Urinary bladder (tissue), 4 donors: ENCODE data around the gene SLC22A23. TPM values are rescaled to one million over a fixed set of nuclear protein-coding genes. Genes with fewer than 3 reads are reported as not detected.

Source experiments
- DNase-seq: peaks from one replicate; pipeline ENCODE4 v3.0.0-alpha.2; 2015; ENCODE audit errors: extremely low spot score
- H3K27ac ChIP-seq: one replicate; pipeline ENCODE4 v1.5.1; 2013; ENCODE audit warnings: low read depth, mild to moderate bottlenecking, moderate library complexity
- H3K36me3 ChIP-seq: one replicate; pipeline ENCODE4 v1.6.1; 2013; ENCODE audit warnings: mild to moderate bottlenecking, moderate library complexity; ENCODE audit not compliant: insufficient read depth
- H3K4me1 ChIP-seq: one replicate; pipeline ENCODE4 v1.6.1; 2013; ENCODE audit warnings: mild to moderate bottlenecking, moderate library complexity; ENCODE audit not compliant: insufficient read depth
- H3K4me3 ChIP-seq: one replicate; pipeline ENCODE4 v1.5.1; 2013; ENCODE audit warnings: low read depth, low read length
- WGBS: extraction: QIAGEN DNeasy Blood & Tissue Kit; methylation state at CpG from one replicate; pipeline ENCODE4 v1.1.7; 2013; 5-methylcytosine and 5-hydroxymethylcytosine counted together
- polyA plus RNA-seq: library from polyadenylated mRNA; stranded (reverse); fragments of 200-250 nt; gene quantifications from one replicate; pipeline ENCODE4 v1.2.3, GENCODE V29; 2013
- total RNA-seq: library from RNA; depleted of rRNA; stranded (reverse); fragments of >200 nt; gene quantifications from one replicate; pipeline ENCODE4 v1.2.3, GENCODE V29; 2014
- donor health status: healthy with polysubstance abuse.
- donor health status: healthy.

SLC22A23 gene
- total and polyA plus RNA-seq, 2 donors, result 4.9 to 6.6 TPM

DNA sequence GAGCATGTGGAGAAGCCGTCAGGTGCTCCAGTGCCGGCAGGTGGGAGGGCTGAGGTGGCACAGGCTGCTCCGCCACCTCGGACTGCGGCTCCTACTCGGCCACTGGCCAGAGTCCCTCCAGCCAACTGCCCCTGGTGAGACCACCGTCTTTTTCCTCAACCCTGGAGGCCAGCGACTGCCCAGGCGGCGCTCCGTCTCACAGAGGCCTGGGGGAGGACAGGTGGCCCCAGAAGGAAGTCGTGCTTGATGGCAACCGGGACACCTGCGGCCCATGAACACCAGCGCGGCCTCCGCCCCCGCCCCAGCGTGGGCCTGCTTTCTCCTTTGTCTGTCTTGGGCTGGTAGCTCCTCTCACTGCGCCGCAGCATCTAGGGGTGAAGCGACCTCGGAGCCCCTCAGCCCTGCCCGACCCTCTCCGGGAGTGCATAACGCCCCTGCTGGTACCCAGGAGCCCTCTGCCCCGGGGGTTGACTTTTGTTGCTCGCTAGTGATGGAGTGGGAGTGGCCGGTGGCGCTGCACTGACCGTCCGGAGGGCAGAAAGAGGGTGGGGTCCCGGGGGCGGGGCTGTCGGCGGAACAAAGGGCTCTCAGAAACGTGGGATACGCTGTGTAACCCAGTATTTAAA is 228.7 kb downstream of the SLC22A23 start:
- 4% methylated on average over 38 of the region's 38 CpGs for WGBS
- no peak overlapping the region for H3K27ac ChIP-seq
- peaks cover 1% of the 10 kb centered on the region for H3K4me1 ChIP-seq
- peak overlapping the region; percentile 7 for H3K4me3 ChIP-seq
- no peak for DNase-seq
- no peaks in the 10 kb centered on the region for H3K36me3 ChIP-seq

DNA sequence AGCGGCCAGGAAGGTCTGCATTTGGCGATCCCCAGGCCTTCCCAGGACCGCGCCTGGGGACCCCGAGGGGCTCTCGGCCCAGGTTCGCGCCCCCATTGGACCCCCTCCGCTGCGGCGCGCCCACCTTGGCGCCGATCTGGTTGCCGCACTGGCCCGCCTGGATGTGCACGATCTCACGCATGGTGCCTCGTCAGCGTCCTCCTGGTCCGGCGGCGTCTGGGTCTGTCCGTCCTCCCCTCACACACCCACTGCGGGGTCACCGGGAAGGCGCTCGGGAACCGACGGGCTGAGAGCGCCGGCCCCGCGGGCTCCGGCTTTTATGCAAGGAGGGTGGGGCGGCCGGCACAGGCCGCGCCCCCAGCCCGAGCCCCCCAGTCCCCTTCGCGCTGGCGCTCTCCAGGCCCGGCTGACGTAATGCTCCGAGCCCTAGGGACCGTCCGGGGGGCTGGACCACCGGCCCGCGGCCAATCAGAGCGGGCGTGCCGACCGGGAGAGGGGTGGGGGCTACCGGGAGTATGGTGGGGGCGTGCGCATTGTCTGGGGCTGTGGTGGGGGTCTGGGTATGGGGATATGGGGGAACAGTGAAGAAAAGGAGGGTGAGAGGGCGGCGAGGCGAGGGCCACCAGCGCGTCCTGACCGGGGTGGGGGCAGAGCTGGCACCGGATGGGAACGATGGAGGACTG is 229.3 kb downstream of the SLC22A23 start, which contains the start of gene TUBB2B:
Gene TUBB2B (minus strand): TSS at position 291 of the 683 bp plus-strand sequence. CDS start 110 bp downstream, at position 181.
- Histone ChIP-seq H3K4me3 (peak within 1 kb of the TSS; percentile 32), H3K4me1 (peaks cover 1% of the 10 kb centered on the region), H3K27ac (no peak within 1 kb of the TSS), H3K36me3 (no peaks in the 10 kb centered on the region)
- no peak for DNase-seq
- WGBS, result under 1% methylated on average over 66 of the region's 66 CpGs

DNA sequence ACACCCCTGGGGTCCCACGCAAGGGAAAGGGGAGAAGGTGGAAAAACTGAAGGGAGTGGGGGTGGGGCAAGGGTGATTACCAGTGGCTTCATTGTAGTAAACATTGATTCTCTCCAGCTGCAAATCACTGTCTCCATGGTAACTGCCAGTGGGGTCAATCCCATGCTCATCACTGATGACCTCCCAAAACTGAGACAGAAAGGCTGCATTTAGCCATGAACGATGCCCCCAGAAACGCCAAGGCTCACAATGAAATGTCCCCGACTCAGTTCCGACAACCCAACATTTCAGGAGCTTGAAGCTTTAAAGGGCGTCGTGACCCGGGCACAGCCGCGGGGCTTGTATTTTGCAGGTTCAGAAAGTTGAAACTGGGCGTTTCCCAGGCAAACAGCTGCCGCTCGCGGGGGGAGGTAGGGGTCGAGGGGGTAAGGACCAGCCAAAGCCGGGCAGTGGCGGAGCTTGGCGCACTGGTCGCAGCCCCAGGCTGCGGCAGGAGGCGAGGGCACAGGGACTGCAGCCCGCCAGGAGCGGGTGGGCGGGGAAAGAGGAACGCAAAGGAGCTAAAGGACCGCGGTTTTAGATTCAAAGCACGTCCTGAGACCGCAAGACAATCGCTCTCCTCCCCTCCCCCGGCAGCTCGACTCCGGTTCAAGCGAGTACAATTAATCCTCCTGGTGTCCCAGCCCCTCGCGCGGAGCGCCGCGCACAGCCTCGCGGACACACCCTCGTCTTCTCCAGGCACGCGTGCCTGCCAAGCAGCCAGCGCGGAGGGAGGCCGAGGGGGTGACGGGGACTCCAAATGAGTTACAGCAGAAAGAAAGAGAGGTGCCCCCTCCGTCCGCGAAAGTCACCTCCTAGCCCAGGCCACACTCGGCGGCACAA is 230.1 kb downstream of the SLC22A23 start:
- Histone ChIP-seq H3K4me1 (peaks cover 1% of the 10 kb centered on the region), H3K36me3 (no peaks in the 10 kb centered on the region), H3K27ac (no peak overlapping the region), H3K4me3 (peak overlapping the region; percentile 32)
- no peak for DNase-seq
- WGBS, result 3% methylated on average over 54 of the region's 54 CpGs

DNA sequence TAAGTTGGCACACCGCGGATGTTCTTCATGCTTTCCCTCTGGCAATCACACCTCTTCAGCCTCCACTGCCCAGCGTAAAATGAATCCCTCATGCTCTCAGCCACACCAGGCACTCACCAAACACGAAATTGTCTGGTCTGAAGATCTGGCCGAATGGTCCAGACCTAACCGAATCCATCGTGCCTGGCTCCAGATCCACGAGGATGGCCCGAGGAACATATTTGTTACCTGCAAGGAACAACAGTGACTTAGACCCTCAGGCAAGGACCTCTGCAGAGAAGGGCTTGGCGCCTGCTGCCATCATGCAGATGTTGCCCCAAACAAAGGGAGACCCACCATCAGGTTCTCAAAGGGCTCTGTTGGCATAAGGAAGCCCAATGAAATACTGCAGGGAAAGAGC is 230.8 kb downstream of the SLC22A23 start:
- DNase-seq, result no peak
- Histone ChIP-seq H3K4me3 (no peak overlapping the region), H3K4me1 (peaks cover 1% of the 10 kb centered on the region), H3K36me3 (no peaks in the 10 kb centered on the region), H3K27ac (no peak overlapping the region)
- WGBS, result 93% methylated on average over 10 of the region's 10 CpGs

DNA sequence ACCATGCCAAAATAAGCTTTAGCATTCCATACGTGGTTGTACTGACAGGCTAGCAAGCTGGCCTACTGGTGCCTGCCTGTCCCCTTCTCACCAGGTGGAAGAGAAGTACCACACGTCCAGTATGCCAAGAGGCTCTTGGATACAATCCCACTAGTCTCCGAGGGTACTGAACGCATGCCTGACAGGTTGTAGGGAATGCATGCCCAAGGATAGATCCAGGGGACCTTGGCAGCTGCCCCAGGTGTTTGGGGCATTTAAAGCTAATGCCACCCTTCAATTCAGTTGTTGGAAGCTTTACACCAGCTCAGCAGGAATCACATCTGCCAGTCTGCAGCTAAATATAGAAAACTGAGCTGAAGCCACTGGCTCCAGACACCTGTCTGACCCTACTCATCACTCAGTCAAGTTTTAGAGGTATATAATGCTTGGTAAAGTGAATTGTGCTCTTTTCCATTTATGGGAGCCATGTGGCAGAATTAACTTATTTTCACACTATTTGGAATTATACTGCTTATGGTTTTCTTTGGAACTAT is 234.3 kb downstream of the SLC22A23 start:
- Histone ChIP-seq H3K27ac (no peak overlapping the region), H3K4me1 (no peaks in the 10 kb centered on the region), H3K36me3 (no peaks in the 10 kb centered on the region), H3K4me3 (no peak overlapping the region)
- 82% methylated on average over 4 of the region's 4 CpGs for WGBS
- DNase-seq, result no peak

DNA sequence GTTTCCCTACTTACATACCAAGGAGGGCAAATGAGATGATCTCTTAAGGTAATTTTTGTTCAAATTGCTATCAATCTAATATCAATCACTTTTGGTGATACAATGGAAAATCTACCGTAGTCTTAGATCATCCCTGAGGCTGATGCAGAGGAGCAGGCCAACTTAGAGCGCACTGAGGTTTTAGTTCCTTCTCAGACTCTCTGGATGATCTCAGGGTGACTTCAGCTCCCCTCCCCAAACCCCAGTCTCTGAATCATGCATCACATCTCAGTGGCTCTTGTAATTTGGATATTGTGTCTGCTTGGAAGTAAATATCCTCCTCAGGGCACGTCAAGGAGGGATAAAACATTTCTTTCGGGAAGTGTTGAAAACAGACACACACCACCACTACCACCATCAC is 235.3 kb downstream of the SLC22A23 start:
- H3K27ac ChIP-seq, result no peak overlapping the region
- no peaks in the 10 kb centered on the region for H3K36me3 ChIP-seq
- no peaks in the 10 kb centered on the region for H3K4me1 ChIP-seq
- no peak for DNase-seq
- no peak overlapping the region for H3K4me3 ChIP-seq
- WGBS, result 93% methylated on average over 4 of the region's 4 CpGs

DNA sequence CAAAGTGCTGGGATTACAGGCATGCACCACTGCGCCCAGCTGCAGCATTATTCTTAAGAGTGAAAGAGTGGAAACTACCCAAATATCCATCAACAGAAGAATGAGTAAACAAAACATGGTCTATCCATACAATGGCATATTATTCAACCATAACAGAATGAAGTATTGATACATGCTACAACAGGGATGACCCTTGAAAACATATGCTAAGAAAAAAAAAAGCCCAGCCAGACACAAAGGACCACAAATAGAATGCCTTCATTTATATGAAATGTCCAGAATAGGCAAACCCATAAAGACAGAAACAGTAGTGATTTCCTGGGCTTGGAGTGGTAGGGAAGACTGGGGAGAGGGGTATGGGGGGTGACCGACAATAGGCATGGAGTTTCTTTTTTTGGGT is 236.5 kb downstream of the SLC22A23 start:
- Histone ChIP-seq H3K4me3 (no peak overlapping the region), H3K4me1 (no peaks in the 10 kb centered on the region), H3K36me3 (no peaks in the 10 kb centered on the region), H3K27ac (no peak overlapping the region)
- WGBS, result 87% methylated on average over 2 of the region's 2 CpGs
- DNase-seq, result no peak

Other genes starting within 250 kb of the SLC22A23 start
- 55.6 TPM for gene TUBB2B, start 229.4 kb downstream of the SLC22A23 start, total RNA-seq
- gene TUBB2B, start 229.4 kb downstream of the SLC22A23 start, polyA plus RNA-seq, result 22.4 TPM
- gene PSMG4, start 198.1 kb downstream of the SLC22A23 start, total RNA-seq, result 19.8 TPM
- gene PSMG4, start 198.1 kb downstream of the SLC22A23 start, polyA plus RNA-seq, result 29.5 TPM